Measurements from ENCODE around the gene FIP1L1. TPM values are rescaled to one million over a fixed set of nuclear protein-coding genes. Genes with fewer than 3 reads are reported as not detected.
A peak's percentile ranks its signal among the peaks of the same experiment; 100 is the strongest.

Gene FIP1L1
- total RNA-seq, 1 donor from 2014 or later, result 29.7 TPM

DNA sequence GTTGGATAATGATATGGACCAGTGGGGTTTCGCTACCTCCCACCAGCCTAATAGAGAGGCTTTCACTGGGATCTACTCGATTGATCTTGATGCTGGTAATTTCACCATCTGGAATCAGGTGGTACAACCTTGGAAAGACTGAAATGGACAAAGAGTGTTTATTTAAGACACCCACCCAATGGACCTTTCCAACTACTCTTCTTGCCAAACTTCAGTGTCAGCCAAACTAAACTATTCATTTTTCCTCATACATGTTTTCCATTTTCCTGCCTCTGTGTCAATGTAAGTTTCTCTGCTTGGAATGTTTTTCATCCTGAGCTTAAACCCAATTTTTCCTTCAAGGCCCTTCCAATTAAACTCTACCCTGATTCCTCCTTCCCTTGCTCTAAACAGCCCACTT is 121.3 kb downstream of the FIP1L1 start:
- no peak for DNase-seq
- Histone ChIP-seq H3K4me1 (peaks cover 13% of the 10 kb centered on the region), H3K27ac (replicated peaks) (peak overlapping the region; percentile 74), H3K36me3 (no peaks in the 10 kb centered on the region), H3K4me3 (no peak overlapping the region), H3K27me3 (ENCODE audit: low read depth) (no peaks in the 10 kb centered on the region), H3K9me3 (replicated peaks) (no peaks in the 10 kb centered on the region)
- TF ChIP-seq, protein P1, sequence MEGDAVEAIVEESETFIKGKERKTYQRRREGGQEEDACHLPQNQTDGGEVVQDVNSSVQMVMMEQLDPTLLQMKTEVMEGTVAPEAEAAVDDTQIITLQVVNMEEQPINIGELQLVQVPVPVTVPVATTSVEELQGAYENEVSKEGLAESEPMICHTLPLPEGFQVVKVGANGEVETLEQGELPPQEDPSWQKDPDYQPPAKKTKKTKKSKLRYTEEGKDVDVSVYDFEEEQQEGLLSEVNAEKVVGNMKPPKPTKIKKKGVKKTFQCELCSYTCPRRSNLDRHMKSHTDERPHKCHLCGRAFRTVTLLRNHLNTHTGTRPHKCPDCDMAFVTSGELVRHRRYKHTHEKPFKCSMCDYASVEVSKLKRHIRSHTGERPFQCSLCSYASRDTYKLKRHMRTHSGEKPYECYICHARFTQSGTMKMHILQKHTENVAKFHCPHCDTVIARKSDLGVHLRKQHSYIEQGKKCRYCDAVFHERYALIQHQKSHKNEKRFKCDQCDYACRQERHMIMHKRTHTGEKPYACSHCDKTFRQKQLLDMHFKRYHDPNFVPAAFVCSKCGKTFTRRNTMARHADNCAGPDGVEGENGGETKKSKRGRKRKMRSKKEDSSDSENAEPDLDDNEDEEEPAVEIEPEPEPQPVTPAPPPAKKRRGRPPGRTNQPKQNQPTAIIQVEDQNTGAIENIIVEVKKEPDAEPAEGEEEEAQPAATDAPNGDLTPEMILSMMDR (IDR thresholded peaks at IDR 0.05; ENCODE audit: borderline replicate concordance), result no peak
- intact Hi-C loops (cut with micrococcal nuclease), result no loop called here

DNA sequence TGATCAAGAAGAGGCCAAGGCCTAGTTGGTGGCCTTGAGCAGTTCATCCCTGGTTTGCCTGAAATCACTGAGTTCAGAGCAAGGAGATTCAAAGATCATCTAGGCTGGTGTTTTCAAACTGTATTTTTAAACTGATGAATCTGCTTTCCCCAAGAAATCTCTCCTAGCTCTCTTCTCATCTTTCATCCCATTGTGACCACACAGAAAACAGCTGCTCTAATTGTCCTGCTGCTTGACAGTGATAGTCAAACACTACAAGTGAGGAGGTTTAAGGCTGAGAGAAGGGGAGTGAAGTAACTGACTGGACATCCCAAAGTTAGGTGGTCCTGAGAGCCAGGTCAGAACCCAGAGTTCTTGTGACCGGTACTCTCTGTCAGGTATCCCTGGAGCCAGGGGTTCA is 122.3 kb downstream of the FIP1L1 start:
- H3K36me3 ChIP-seq, result no peaks in the 10 kb centered on the region
- intact Hi-C loops (cut with micrococcal nuclease), result no loop called here

DNA sequence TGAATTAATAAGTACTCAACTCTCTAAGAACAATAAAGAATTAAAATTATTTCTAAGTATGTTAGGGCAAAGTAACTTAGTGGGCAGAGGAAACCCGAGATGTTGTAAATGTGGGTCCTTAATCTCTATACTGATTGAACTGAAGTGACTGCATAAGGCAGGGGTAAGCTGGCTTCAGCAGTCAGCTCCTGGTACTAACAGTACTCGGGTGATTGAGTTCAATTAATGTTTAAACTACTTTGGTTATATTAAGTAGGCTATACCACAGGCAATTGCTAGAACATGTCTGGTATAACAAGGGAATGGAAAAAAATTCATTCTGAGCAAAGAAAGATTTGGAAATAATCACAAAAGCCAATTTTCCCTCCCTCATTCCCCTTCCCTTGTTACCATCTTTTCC is 123.1 kb downstream of the FIP1L1 start:
- no peak overlapping the region for H3K4me3 ChIP-seq
- DNase-seq, result no peak
- intact Hi-C loops (cut with micrococcal nuclease), result no loop called here
- TF ChIP-seq, protein P1 (IDR thresholded peaks at IDR 0.05; ENCODE audit: borderline replicate concordance), result no peak
- no peaks in the 10 kb centered on the region for H3K9me3 ChIP-seq (replicated peaks)
- peaks cover 13% of the 10 kb centered on the region for H3K4me1 ChIP-seq
- H3K27me3 ChIP-seq (ENCODE audit: low read depth), result no peaks in the 10 kb centered on the region
- H3K36me3 ChIP-seq, result peaks cover 1% of the 10 kb centered on the region
- no peak overlapping the region for H3K27ac ChIP-seq (replicated peaks)

More for the DNA sequence above, 122.3 kb downstream of the FIP1L1 start:
- Histone ChIP-seq H3K4me1 (peaks cover 13% of the 10 kb centered on the region), H3K27me3 (ENCODE audit: low read depth) (no peaks in the 10 kb centered on the region), H3K4me3 (no peak overlapping the region), H3K27ac (replicated peaks) (peak overlapping the region; percentile 74), H3K9me3 (replicated peaks) (no peaks in the 10 kb centered on the region)
- DNase-seq, result no peak
- TF ChIP-seq, protein P1 (IDR thresholded peaks at IDR 0.05; ENCODE audit: borderline replicate concordance), result no peak

DNA sequence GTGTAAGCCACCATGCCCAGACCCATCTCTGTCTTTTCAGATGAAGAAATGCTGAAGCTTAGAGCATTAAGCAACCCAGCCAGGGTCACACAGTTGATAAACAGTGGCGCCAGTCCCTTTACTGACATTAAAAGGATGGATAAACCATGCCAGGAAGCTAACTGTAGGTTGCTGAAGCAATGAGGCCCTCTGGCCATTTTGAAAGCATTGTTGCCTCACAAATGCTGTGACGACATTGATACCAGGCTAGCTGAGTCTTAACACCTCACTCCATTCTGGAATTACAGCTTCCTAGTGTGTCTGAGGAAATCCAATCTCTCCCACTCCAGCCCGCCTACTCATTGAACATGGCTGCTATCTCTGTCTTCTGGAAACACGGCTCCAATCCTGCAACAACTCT is 124.1 kb downstream of the FIP1L1 start:
- intact Hi-C loops (cut with micrococcal nuclease), result no loop called here
- Histone ChIP-seq H3K27ac (replicated peaks) (no peak overlapping the region), H3K4me1 (peaks cover 13% of the 10 kb centered on the region), H3K36me3 (peaks cover 11% of the 10 kb centered on the region), H3K27me3 (ENCODE audit: low read depth) (no peaks in the 10 kb centered on the region), H3K9me3 (replicated peaks) (no peaks in the 10 kb centered on the region), H3K4me3 (no peak overlapping the region)
- DNase-seq, result no peak
- TF ChIP-seq, protein P1 (IDR thresholded peaks at IDR 0.05; ENCODE audit: borderline replicate concordance), result no peak

DNA sequence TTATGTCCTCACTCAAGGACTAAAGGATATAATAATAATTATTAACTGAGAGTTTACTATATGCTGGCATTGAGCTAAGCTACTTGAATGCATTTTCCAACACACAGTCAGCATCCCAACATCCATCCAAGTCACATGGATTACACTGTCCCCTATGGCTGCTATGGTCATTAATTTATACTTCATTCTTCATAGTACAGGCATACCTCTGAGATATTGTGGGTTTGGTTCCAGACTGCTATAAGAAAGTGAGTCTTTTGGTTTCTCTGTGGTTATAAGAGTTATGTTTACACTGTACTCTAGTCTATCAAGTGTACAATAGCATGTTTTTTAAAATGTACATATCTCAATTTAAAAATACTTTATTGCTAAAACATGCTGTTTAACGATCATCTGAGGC is 124.7 kb downstream of the FIP1L1 start:
- Histone ChIP-seq H3K27ac (replicated peaks) (no peak overlapping the region), H3K9me3 (replicated peaks) (no peaks in the 10 kb centered on the region), H3K27me3 (ENCODE audit: low read depth) (no peaks in the 10 kb centered on the region), H3K36me3 (peaks cover 12% of the 10 kb centered on the region), H3K4me3 (no peak overlapping the region), H3K4me1 (peaks cover 11% of the 10 kb centered on the region)
- TF ChIP-seq, protein P1 (IDR thresholded peaks at IDR 0.05; ENCODE audit: borderline replicate concordance), result no peak
- intact Hi-C loops (cut with micrococcal nuclease), result no loop called here
- no peak for DNase-seq

DNA sequence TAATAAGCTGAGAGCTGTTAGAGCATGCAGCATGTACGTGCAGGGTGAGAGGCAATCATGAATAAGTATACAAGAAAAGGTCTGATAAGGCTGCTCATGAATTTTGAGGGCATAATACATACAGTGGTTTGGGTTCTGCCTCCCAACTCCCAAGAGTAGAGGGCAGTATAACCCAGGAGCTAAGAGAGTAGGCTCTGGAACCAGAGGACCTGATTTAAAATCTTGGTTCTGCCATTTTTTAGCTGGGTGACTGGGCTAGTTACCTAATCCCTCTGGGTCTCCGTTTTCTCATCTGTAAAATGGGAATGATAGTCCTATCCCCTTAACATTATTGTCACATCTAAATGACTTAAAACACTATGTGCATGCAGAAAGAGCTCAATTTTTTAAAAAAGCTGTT is 128.5 kb downstream of the FIP1L1 start:
- TF ChIP-seq, protein P1 (IDR thresholded peaks at IDR 0.05; ENCODE audit: borderline replicate concordance), result peak; percentile 16
- peaks cover 12% of the 10 kb centered on the region for H3K36me3 ChIP-seq
- no peaks in the 10 kb centered on the region for H3K27me3 ChIP-seq (ENCODE audit: low read depth)
- H3K27ac ChIP-seq (replicated peaks), result no peak overlapping the region
- H3K4me3 ChIP-seq, result no peak overlapping the region
- H3K9me3 ChIP-seq (replicated peaks), result no peaks in the 10 kb centered on the region
- DNase-seq, result no peak
- intact Hi-C loops (cut with micrococcal nuclease), result no loop called here
- peaks cover 14% of the 10 kb centered on the region for H3K4me1 ChIP-seq

All from left ventricle myocardium inferior (tissue), 1 donor.